ENCODE measurements around the gene EPHA1. TPM values are rescaled to one million over a fixed set of nuclear protein-coding genes. Genes with fewer than 3 reads are reported as not detected.

Gene EPHA1
- total RNA-seq, 1 donor from 2014 or later, result not detected

- Histone ChIP-seq H3K9me3 (replicated peaks) (no peaks in the 10 kb centered on the region), H3K27ac (replicated peaks) (no peak overlapping the region), H3K27me3 (ENCODE audit: low read depth) (peaks cover 77% of the 10 kb centered on the region), H3K4me1 (no peaks in the 10 kb centered on the region), H3K36me3 (no peaks in the 10 kb centered on the region), H3K4me3 (no peak overlapping the region)
- intact Hi-C loops (cut with micrococcal nuclease), result no loop called here
- DNase-seq, result no peak
- TF ChIP-seq CTCF (IDR thresholded peaks at IDR 0.05; ENCODE audit: borderline replicate concordance), result no peak
Measured at GRCh38 chr7:143354965-143355364, 53.7 kb downstream of the EPHA1 start.

- Histone ChIP-seq H3K4me1 (no peaks in the 10 kb centered on the region), H3K27me3 (ENCODE audit: low read depth) (peaks cover 73% of the 10 kb centered on the region), H3K4me3 (no peak overlapping the region), H3K27ac (replicated peaks) (no peak overlapping the region), H3K9me3 (replicated peaks) (no peaks in the 10 kb centered on the region), H3K36me3 (no peaks in the 10 kb centered on the region)
- no peak for TF ChIP-seq CTCF (IDR thresholded peaks at IDR 0.05; ENCODE audit: borderline replicate concordance)
- intact Hi-C loops (cut with micrococcal nuclease), result no loop called here
- no peak for DNase-seq
Measured at GRCh38 chr7:143354376-143354775, 54.3 kb downstream of the EPHA1 start.

GRCh38 chr7:143352531-143353002, 56.1 kb downstream of the EPHA1 start:
- Histone ChIP-seq H3K36me3 (no peaks in the 10 kb centered on the region), H3K9me3 (replicated peaks) (no peaks in the 10 kb centered on the region), H3K4me1 (no peaks in the 10 kb centered on the region), H3K27ac (replicated peaks) (no peak overlapping the region), H3K27me3 (ENCODE audit: low read depth) (peaks cover 62% of the 10 kb centered on the region), H3K4me3 (no peak overlapping the region)
- TF ChIP-seq CTCF (IDR thresholded peaks at IDR 0.05; ENCODE audit: borderline replicate concordance), result no peak
- DNase-seq, result no peak
- intact Hi-C loops (cut with micrococcal nuclease), result no loop called here

- no peaks in the 10 kb centered on the region for H3K9me3 ChIP-seq (replicated peaks)
- no peak overlapping the region for H3K27ac ChIP-seq (replicated peaks)
- H3K4me1 ChIP-seq, result no peaks in the 10 kb centered on the region
- no peak for TF ChIP-seq CTCF (IDR thresholded peaks at IDR 0.05; ENCODE audit: borderline replicate concordance)
- intact Hi-C loops (cut with micrococcal nuclease), result no loop called here
- no peaks in the 10 kb centered on the region for H3K36me3 ChIP-seq
- peaks cover 61% of the 10 kb centered on the region for H3K27me3 ChIP-seq (ENCODE audit: low read depth)
- H3K4me3 ChIP-seq, result no peak overlapping the region
- no peak for DNase-seq
Measured at GRCh38 chr7:143351574-143351973, 57.1 kb downstream of the EPHA1 start.

- no peaks in the 10 kb centered on the region for H3K36me3 ChIP-seq
- intact Hi-C loops (cut with micrococcal nuclease), result no loop called here
- H3K9me3 ChIP-seq (replicated peaks), result no peaks in the 10 kb centered on the region
- TF ChIP-seq CTCF (IDR thresholded peaks at IDR 0.05; ENCODE audit: borderline replicate concordance), result no peak
- DNase-seq, result no peak
- H3K27me3 ChIP-seq (ENCODE audit: low read depth), result peaks cover 63% of the 10 kb centered on the region
- H3K27ac ChIP-seq (replicated peaks), result no peak overlapping the region
- no peaks in the 10 kb centered on the region for H3K4me1 ChIP-seq
- H3K4me3 ChIP-seq, result no peak overlapping the region
Measured at GRCh38 chr7:143351060-143351459, 57.6 kb downstream of the EPHA1 start.

- no peak for TF ChIP-seq CTCF (IDR thresholded peaks at IDR 0.05; ENCODE audit: borderline replicate concordance)
- Histone ChIP-seq H3K4me1 (peaks cover 5% of the 10 kb centered on the region), H3K27me3 (ENCODE audit: low read depth) (peaks cover 73% of the 10 kb centered on the region), H3K27ac (replicated peaks) (no peak overlapping the region), H3K4me3 (no peak overlapping the region), H3K36me3 (no peaks in the 10 kb centered on the region), H3K9me3 (replicated peaks) (no peaks in the 10 kb centered on the region)
- DNase-seq, result no peak
- intact Hi-C loops (cut with micrococcal nuclease), result no loop called here
Measured at GRCh38 chr7:143347950-143348349, 60.7 kb downstream of the EPHA1 start.

Data from left ventricle myocardium inferior (tissue), 1 donor.